Glutamatergic neuron (in vitro differentiated cells): ENCODE measurements around the gene NAPSA. TPM values are rescaled to one million over a fixed set of nuclear protein-coding genes. Genes with fewer than 3 reads are reported as not detected.

Experiments used
- DNase-seq: peaks from one replicate; pipeline ENCODE4 v3.0.0; 2022
- H3K27ac Mint-ChIP-seq: one replicate; pipeline ENCODE4 v1.8.0; 2020; ENCODE audit warnings: mild to moderate bottlenecking, mixed read lengths, inconsistent platforms; ENCODE audit not compliant: unreplicated experiment
- H3K27me3 Mint-ChIP-seq: one replicate; pipeline ENCODE4 v1.8.0; 2020; ENCODE audit warnings: mild to moderate bottlenecking, moderate library complexity, mixed read lengths, inconsistent platforms; ENCODE audit not compliant: unreplicated experiment
- H3K36me3 Mint-ChIP-seq: one replicate; pipeline ENCODE4 v1.8.0; 2020; ENCODE audit warnings: mild to moderate bottlenecking, mixed read lengths, inconsistent platforms; ENCODE audit not compliant: unreplicated experiment
- H3K4me1 Mint-ChIP-seq: one replicate; pipeline ENCODE4 v1.8.0; 2020; ENCODE audit warnings: mild to moderate bottlenecking, low read depth, mixed read lengths, inconsistent platforms; ENCODE audit not compliant: unreplicated experiment
- H3K4me3 Mint-ChIP-seq: one replicate; pipeline ENCODE4 v1.8.0; 2020; ENCODE audit warnings: mild to moderate bottlenecking, mixed read lengths, inconsistent platforms; ENCODE audit not compliant: unreplicated experiment
- H3K9me3 Mint-ChIP-seq: one replicate; pipeline ENCODE4 v1.8.0; 2020; ENCODE audit warnings: mild to moderate bottlenecking, moderate library complexity, mixed read lengths, inconsistent platforms; ENCODE audit not compliant: unreplicated experiment
- total RNA-seq: library from RNA; stranded (reverse); fragmentation: NEBNext Ultra II Directional; extraction: Animal tissue kit (Norgen Biotek cat#: 25700); gene quantifications from one replicate; pipeline ENCODE4 v1.2.1, GENCODE V29; 2021; ENCODE audit not compliant: unreplicated experiment
- TF ChIP-seq, protein P1 (sequence below): fragments of 200-600 bp; sonication (generic); IDR thresholded peaks from one replicate; pipeline ENCODE4 v1.5.0; 2021; ENCODE audit not compliant: partially characterized antibody, unreplicated experiment

Gene NAPSA
- total RNA-seq, 1 donor from 2014 or later: 0.88 TPM

GRCh38 chr19:50325310-50326100 lies 39.9 kb downstream of the NAPSA start:
- H3K27me3 Mint-ChIP-seq: peaks cover 34% of the 10 kb centered on the region
- TF ChIP-seq, protein P1, sequence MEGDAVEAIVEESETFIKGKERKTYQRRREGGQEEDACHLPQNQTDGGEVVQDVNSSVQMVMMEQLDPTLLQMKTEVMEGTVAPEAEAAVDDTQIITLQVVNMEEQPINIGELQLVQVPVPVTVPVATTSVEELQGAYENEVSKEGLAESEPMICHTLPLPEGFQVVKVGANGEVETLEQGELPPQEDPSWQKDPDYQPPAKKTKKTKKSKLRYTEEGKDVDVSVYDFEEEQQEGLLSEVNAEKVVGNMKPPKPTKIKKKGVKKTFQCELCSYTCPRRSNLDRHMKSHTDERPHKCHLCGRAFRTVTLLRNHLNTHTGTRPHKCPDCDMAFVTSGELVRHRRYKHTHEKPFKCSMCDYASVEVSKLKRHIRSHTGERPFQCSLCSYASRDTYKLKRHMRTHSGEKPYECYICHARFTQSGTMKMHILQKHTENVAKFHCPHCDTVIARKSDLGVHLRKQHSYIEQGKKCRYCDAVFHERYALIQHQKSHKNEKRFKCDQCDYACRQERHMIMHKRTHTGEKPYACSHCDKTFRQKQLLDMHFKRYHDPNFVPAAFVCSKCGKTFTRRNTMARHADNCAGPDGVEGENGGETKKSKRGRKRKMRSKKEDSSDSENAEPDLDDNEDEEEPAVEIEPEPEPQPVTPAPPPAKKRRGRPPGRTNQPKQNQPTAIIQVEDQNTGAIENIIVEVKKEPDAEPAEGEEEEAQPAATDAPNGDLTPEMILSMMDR: no peak
- DNase-seq: peak; percentile 97
- H3K27ac Mint-ChIP-seq: no peak overlapping the region
- peak overlapping the region; percentile 84 for H3K4me3 Mint-ChIP-seq
- H3K9me3 Mint-ChIP-seq: peaks cover 25% of the 10 kb centered on the region
- H3K4me1 Mint-ChIP-seq: peaks cover 28% of the 10 kb centered on the region
- peaks cover 10% of the 10 kb centered on the region for H3K36me3 Mint-ChIP-seq

- H3K4me3 Mint-ChIP-seq: peak overlapping the region; percentile 74
- DNase-seq: no peak
- peaks cover 10% of the 10 kb centered on the region for H3K36me3 Mint-ChIP-seq
- peaks cover 17% of the 10 kb centered on the region for H3K9me3 Mint-ChIP-seq
- H3K27me3 Mint-ChIP-seq: peaks cover 28% of the 10 kb centered on the region
- TF ChIP-seq, protein P1: no peak
- peak overlapping the region; percentile 9 for H3K27ac Mint-ChIP-seq
- H3K4me1 Mint-ChIP-seq: peaks cover 26% of the 10 kb centered on the region
Observed at GRCh38 chr19:50324331-50324730, 41.1 kb downstream of the NAPSA start.

- peaks cover 19% of the 10 kb centered on the region for H3K9me3 Mint-ChIP-seq
- DNase-seq: no peak
- TF ChIP-seq, protein P1: no peak
- H3K27ac Mint-ChIP-seq: peak overlapping the region; percentile 53
- H3K4me1 Mint-ChIP-seq: peaks cover 26% of the 10 kb centered on the region
- H3K27me3 Mint-ChIP-seq: peaks cover 28% of the 10 kb centered on the region
- peak overlapping the region; percentile 25 for H3K4me3 Mint-ChIP-seq
- peaks cover 10% of the 10 kb centered on the region for H3K36me3 Mint-ChIP-seq
Observed at GRCh38 chr19:50323782-50324133, 41.7 kb downstream of the NAPSA start.

- Mint-ChIP-seq H3K36me3 (peaks cover 10% of the 10 kb centered on the region), H3K27ac (peak overlapping the region; percentile 53), H3K4me1 (peaks cover 26% of the 10 kb centered on the region), H3K9me3 (peaks cover 19% of the 10 kb centered on the region), H3K27me3 (peaks cover 28% of the 10 kb centered on the region), H3K4me3 (peak overlapping the region; percentile 25)
- no peak for DNase-seq
- TF ChIP-seq, protein P1: no peak
Observed at GRCh38 chr19:50322931-50323781, 42.3 kb downstream of the NAPSA start.
